ENCODE measurements around the gene PARD3.

GRCh38 chr10:34587002-34587679, 228.0 kb downstream of the PARD3 start:
- TF ChIP-seq CTCF (IDR thresholded peaks at IDR 0.05): no peak
- no peak for TF ChIP-seq POLR2A (IDR thresholded peaks at IDR 0.05)
